HG02678 (cell line): ENCODE results near the gene RPL18.
"Not testable (repeated sequence)": the region's sequence is repeated elsewhere in the genome, so short reads cannot be mapped to it uniquely, and the experiment has no call there.

Experiments used
- ATAC-seq: cut with Tn5 transposase; IDR thresholded peaks from one replicate; pipeline ENCODE4 v1.9.1; 2021; ENCODE audit warnings: mild to moderate bottlenecking, moderate library complexity; ENCODE audit not compliant: unreplicated experiment

The RPL18 gene

GRCh38 chr19:48618916-48619691, at the start of gene RPL18, which contains the start of gene SPHK2:
RPL18 (minus strand) TSS chr19:48619178; CDS start chr19:48619143, 35 bp downstream.
SPHK2 (plus strand) TSS chr19:48619506; CDS start chr19:48620515, 1,009 bp downstream.
- ATAC-seq: peak; percentile 85

GRCh38 chr19:48668761-48669160, 49.8 kb upstream of the RPL18 start:
- no peak for ATAC-seq

GRCh38 chr19:48668332-48668731, 49.4 kb upstream of the RPL18 start:
- no peak for ATAC-seq

- ATAC-seq: no peak
Measured at GRCh38 chr19:48665786-48666185, 46.8 kb upstream of the RPL18 start.

GRCh38 chr19:48664476-48664875, 45.5 kb upstream of the RPL18 start:
- ATAC-seq: no peak

- ATAC-seq: no peak
Measured at GRCh38 chr19:48663667-48664066, 44.7 kb upstream of the RPL18 start.

- ATAC-seq: no peak
Measured at GRCh38 chr19:48661711-48662090, 42.7 kb upstream of the RPL18 start.

GRCh38 chr19:48660852-48661710, 42.1 kb upstream of the RPL18 start:
- peak; percentile 93 for ATAC-seq

- ATAC-seq: no peak
Measured at GRCh38 chr19:48659768-48660167, 40.8 kb upstream of the RPL18 start.

GRCh38 chr19:48658483-48658882, 39.5 kb upstream of the RPL18 start:
- no peak for ATAC-seq

GRCh38 chr19:48657828-48658227, 38.9 kb upstream of the RPL18 start:
- ATAC-seq: not testable (repeated sequence)

- no peak for ATAC-seq
Measured at GRCh38 chr19:48656840-48657474, 38.0 kb upstream of the RPL18 start.

GRCh38 chr19:48654299-48655059, 35.5 kb upstream of the RPL18 start:
- no peak for ATAC-seq

GRCh38 chr19:48651683-48652048, 32.7 kb upstream of the RPL18 start:
- ATAC-seq: no peak

- ATAC-seq: no peak
Measured at GRCh38 chr19:48650974-48651682, 32.1 kb upstream of the RPL18 start.

- no peak for ATAC-seq
Measured at GRCh38 chr19:48648134-48648533, 29.2 kb upstream of the RPL18 start.

GRCh38 chr19:48646722-48647216, 27.8 kb upstream of the RPL18 start:
- no peak for ATAC-seq

- ATAC-seq: peak; percentile 87
Measured at GRCh38 chr19:48646001-48646721, 27.2 kb upstream of the RPL18 start, which contains the start of gene CA11. CA11 (minus strand) TSS chr19:48646187; CDS start chr19:48645632, 555 bp downstream.

- no peak for ATAC-seq
Measured at GRCh38 chr19:48645620-48646000, 26.6 kb upstream of the RPL18 start.
